GM19397 (cell line): ENCODE data around the gene RBM24.
"Not testable (repeated sequence)": the region's sequence is repeated elsewhere in the genome, so short reads cannot be mapped to it uniquely, and the experiment has no call there.

Experiments
- ATAC-seq: cut with Tn5 transposase; IDR thresholded peaks from one replicate; pipeline ENCODE4 v1.9.1; 2021; ENCODE audit warnings: mild to moderate bottlenecking, moderate library complexity; ENCODE audit not compliant: unreplicated experiment

Gene RBM24

DNA sequence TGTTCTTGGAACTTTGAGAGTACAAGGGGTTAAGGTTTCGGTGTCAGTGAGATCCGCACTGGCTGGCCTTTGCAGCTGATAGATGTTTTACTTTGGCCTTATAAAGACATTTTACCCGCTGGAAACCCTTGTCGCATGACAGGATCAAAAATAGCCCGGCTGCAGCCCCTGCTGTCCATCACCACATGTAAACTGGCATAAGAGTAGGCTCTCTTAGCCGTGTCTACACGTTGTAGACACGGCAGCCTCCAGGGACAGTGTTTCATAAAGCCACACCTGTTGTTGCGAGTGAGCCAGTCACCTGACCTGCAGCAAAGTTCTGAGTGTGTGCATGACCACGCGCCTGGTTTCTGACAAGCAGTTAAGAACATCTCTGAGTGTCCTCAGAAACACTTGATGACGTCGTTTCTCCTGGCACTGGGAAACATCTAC lies 8.5 kb downstream of the RBM24 start:
- no peak for ATAC-seq

DNA sequence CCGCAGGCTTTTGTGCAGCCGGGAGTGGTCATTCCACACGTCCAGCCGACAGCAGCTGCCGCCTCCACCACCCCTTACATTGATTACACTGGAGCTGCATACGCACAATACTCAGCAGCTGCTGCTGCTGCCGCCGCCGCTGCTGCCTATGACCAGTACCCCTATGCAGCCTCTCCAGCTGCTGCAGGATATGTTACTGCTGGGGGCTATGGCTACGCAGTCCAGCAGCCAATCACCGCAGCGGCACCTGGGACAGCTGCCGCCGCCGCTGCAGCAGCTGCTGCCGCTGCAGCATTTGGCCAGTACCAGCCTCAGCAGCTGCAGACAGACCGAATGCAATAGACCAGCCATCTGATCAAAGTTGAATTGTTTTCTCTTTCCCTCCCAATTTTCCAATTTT lies 10.6 kb downstream of the RBM24 start:
- no peak for ATAC-seq

DNA sequence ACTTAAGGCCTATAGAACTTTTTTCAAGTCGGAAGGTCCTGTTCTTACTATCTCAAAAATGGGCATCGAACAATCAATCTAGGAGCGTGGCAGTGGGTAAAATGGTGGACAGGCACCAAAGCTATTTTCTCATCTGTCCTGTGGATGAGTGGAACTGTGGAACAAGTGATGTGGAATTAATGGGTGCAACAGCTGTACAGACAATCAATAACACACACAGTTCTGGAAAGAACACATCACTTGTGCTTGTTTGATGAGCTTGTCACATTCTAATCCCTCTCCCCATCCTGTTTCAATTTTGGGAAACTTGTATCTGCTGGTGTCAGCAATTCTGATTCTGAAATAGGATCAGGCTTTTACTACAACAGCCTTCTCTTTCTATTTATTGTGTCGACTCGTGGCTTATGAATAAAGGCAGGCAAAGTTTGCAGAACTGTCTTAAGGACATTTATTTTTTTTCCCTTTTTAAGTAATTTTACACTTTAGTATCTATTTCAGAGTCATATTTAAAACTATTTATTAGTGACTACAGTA lies 11.5 kb downstream of the RBM24 start:
- no peak for ATAC-seq

DNA sequence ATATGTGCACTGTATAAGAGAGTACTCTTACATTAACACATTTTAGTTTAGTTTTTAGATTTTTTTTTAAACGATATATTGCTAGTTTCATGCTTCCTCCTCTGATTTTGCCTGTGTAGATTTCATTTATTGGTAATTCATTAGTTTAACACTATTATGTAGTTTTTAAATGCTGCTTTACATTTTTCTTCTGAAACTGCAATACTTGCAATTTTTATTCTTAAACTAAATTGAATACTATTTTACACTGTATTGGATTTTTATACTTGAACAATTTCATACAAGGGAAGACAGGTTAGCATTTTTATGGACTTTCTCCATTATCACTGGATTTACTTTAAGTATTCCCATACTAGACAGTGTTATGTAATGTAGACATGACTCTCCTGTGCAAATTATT lies 12.2 kb downstream of the RBM24 start:
- ATAC-seq: no peak

DNA sequence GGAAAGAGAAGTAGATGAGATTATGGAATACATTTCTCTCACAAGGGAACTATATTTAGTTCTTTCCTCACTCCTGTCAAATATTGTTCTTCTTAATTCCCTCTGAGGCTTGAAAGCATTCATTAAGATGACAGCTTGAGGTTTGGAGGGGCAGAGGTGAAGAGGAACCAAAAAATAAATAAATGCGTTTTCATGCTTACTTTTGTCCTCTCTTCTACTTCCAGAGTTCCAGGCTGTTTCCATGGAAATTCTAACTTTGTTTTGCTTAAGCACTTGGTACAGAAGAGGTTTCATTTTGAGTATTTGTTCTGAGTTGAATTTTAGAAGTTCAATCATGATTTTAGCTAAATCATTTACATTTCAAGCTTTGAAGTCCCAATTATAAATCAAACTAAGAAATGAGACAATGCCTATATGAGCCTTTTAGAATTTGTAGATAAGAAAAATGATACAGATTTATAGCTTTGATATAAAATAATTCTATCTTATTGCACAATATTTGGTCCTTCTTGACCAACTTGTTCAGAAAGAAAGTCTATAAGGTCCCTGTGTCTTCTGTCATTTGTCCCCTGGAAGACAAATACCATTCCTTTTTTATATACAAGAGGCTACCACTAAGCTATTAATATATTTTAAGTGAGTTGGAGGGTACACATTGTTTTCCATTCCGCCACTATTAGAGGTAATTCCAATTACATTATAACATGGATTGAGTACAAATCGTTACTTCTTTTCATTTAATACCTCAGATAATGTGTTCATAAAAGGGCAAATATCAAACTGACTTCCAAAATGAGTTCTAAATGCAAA lies 16.3 kb downstream of the RBM24 start:
- ATAC-seq: no peak

DNA sequence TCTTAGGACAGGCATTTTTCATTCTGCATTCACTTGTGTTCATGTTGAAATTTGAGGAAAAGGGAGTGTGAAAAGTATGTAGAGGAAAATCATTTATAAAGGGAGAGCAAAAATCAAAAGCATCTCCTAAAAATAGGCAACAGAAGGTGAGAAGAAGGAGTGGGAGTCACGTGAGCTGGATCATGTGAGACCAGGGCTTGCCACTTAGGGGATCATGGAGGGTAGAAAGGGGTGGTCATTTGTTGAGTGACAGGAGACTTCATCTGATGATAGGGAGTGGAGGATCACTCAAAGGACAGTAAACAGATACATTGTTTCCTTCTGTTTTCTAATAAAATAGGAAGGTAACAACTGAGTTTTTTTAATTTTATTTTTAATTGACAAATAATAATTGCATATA lies 17.1 kb downstream of the RBM24 start:
- no peak for ATAC-seq

DNA sequence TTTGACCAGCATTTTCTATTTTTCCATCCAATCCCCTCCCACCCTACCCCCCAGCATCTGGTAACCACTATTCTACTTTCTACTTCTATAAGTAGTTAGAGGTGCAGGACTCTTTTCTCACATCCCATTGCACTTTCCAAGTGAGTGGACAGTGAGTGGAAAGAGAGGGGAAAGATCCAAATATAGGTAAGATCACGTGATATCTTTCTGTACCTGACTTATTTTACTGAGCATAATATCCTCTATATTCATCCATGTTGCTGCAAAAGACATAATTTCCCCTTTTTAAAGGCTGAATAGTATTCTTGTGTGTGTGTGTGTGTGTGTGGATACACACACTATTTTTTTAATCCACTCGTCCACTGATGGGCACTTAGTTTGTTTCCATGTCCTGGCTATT lies 18.1 kb downstream of the RBM24 start:
- ATAC-seq: no peak

DNA sequence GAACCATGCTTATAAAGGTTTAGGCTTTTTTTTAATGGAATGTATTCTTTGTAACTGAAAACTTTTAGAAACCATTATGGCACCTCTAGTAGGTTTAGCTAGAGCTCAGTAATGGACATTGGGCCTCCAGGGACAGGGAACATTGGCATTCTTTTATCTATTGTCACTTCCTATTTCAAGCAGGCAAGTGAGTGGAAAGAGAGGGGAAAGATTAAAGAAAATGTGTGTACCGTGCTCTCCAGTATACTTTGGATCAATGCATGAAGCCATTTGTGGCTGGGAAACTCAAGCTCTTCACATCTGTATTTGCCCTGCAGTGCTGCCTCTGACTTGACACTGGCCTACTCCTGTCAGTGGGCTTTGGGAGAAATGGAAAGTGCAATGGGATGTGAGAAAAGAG lies 18.6 kb downstream of the RBM24 start:
- ATAC-seq: no peak

DNA sequence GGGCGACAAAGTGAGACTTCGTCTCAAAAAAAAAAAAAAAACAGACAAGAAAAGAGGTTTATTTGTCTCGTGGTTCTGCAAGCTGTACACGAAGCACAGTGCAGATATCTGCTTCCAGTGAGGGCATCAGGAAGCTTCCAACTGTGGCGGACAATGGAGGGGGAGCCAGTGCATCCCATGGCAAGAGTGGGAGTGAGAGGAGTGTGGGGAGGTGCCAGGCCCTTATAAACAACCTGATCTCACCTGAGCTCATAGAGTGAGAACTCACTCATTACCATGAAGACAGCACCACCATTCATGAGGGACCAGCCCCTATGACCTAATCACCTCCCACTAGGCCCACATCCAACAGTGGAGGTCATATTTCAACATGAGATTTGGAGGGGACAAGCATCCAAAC lies 19.5 kb downstream of the RBM24 start:
- no peak for ATAC-seq

DNA sequence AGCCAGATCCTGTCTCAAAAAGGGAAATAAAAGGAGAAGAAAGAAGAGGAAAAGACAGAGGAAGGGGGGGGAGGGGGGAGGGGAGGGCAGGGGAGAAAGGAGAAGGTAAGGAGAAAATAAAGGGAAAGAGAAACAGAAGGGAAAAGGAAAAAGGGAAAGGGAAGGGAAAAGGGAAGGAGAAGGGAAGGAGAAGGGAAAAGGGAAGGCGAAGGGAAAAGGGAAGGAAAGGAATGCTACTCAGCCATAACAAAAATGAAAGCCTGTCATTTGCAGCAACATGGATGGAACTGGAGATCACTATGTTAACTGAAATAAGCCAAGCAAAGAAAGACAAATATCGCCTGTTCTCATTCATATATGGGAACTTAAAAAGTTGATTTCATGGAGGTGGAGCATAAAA lies 22.3 kb downstream of the RBM24 start:
- no peak for ATAC-seq

DNA sequence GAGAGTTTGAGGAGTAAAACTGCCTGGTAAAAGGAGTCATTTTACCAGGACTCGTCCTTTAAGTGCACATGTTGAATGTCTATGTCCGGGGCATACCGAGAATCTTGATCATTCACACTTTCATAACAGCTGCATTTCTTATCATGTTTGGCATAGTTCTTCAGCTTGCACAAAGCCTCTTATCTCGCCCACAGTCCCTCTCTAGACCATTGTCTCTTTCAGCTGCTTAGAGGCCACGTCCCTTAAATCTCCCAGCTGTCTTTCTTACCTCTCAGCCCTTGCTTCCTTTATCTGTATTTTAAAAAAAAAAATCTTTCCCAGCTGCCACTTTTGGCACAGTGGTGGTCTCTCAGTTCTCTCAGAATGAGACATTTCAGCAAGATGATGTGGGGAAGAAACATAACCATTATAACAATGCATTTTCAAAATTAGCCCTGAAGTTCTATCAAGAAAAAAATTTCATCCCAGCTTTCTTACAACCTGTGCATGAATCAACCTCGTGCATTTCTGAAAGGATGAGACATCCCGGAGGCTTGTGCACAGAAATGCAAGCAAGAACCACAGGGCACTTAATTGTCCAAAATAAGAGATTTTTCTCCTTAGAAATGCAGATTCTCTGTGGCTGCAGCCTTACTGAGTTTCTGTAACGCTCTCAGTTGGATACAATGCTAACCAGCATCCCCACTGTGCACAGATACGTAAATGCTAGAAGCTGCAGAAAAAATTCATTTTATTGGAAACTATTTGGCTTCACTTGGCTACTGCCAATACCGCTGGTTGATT lies 24.2 kb downstream of the RBM24 start:
- ATAC-seq: no peak

DNA sequence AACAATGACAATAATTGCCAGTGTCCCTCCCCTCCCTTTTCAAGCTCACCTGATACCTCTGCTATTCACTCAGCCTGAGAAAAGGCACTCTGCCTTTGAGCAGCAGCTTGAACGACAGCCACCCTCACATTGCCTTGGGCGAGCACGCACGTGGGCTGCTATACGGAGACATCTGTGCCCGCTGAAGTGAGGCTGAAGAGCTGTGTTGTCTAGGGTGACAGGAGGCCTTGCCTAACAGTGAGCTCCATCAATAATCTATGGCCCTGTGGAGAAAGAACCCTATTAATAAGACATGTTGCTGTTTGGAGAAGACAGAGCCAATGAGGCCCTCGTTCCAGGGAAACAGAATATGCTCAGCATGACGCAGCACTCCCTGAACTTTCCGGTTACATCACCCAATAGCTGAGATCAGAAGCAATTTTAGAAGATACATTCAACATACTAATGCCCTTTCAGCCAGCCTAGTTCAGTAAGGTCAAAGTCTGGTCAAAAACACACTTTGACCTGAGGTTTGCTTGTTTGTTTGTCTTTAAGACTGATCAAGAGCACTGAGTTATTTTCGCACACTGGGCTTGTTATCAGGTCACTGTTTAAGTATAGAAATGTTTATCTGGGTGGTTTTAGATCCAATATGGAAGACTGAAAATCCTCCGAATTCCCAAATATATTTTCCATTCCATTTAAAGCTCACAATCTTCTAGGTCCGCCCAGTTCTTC lies 30.6 kb downstream of the RBM24 start:
- no peak for ATAC-seq

DNA sequence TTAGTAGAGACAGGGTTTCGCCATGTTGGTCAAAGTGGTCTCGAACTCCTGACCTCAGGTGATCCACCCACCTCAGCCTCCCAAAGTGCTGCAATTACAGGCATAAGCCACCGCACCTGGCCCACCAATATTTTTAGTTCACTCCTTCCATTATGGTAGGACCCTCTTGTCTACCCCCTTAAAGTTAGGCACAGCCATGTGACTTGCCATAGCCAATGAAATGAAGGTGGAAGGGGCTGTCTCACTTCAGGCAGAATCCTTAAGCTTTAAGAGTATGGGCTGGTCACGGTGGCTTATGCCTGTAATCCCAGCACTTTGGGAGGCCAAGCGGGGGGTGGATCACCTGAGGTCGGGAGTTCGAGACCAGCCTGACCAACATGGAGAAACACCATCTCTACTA lies 32.1 kb downstream of the RBM24 start:
- not testable (repeated sequence) for ATAC-seq

DNA sequence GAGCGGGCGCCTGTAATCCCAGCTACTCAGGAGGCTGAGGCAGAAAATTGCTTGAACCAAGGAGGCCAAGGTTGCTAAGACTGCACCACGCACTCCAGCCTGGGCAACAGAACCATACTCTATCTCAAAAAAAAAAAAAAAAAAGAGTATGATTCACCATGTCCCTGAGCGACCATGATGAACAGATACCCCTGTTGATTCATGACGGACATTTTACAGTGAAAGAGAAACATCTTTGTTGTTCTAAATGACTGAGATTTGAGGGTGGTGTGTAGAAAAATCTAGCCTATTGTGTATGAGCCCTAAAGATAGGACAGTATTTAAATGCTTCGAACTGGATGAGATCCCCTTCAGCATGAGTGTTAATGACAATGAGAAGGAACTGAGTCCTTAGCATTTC lies 32.8 kb downstream of the RBM24 start:
- ATAC-seq: no peak

DNA sequence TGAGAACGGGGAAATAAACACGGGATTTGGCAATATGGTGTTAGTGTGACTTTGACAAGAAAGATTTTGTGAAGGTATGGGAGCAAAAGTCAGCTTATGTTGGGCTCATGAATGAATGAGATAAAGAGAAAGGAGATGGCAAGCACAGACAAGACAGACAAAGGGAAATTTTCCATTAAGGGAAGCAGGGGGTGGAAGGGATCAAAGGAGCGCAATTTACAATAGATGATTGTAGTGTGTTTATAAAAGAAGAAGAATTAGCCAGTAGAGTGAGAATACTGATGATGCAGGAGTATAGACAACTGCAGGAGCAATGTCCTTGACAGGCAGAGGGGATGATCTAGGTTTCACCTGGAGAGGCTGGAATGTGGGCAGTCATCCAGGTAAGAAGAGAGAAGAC lies 34.1 kb downstream of the RBM24 start:
- ATAC-seq: no peak

DNA sequence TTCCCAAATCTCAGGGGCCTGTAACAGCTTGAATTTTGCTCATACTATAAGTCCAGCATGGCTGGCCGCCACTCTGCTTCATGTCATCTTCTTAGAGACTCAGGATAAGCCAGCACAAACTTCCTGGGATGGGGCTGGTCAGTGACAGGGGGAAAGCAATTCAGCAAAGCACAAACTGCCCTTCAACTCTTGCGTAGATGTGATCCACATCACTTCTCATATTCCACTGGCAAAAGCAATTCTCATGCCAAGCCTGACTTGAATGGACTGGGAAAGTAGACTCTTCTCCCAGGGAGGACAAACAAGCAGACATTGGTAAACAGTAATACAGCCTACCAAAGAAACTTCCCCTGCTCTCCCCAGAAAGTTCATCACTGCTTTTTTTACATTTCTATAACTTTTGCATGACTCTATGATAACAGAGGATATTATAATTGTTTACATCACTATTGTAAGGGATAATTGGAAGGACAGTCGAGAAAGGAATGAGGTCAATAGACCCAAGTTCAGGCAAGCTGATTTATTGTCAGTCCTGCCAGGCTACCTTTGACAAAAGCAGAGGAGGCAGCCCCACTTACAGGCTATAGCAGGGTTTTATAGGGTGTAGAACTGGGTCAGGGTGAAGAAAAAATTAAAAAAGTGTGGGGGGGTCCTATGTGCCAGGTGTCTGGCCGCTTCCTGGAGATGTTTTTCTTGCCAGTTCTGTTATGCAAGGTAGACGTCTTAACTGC lies 37.4 kb downstream of the RBM24 start:
- no peak for ATAC-seq

DNA sequence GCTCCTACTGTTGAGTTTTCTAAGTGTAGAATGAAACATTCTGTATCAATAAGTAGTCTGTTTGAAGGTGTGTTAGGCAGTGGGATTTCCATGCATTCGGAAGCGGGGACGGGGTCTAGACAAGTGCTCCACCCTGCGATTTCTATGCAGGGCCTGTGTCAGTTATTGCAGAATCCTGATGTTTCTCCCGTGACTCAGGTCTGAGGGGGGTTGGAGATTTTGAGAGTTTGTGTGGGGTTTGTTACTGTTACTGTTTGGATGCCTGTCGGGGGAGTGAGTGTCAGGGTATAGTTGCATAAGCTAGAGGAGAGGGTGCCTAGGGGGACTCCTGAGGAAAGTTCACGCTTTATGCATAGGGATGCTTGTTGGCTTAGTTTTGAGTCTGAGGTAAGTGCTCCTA lies 39.1 kb downstream of the RBM24 start:
- ATAC-seq: not testable (repeated sequence)

DNA sequence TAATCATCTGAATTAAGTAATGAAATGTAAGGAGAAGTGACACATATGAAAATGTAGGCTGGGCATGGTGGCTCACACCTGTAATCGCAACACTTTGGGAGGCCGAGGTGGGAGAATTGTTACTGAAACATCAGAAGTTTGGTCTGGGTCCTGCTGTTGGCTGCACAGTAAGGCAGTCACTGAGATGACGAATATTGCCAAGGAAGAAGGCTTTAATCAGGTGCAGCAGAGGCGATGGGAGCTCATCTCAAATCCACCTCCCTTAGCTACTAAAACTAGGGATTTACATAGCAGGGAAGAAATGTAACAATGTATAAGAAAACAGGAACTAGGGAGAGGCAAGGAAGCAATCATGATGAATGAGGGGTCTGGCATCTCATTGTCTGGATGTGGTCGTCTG lies 50.1 kb downstream of the RBM24 start:
- no peak for ATAC-seq

DNA sequence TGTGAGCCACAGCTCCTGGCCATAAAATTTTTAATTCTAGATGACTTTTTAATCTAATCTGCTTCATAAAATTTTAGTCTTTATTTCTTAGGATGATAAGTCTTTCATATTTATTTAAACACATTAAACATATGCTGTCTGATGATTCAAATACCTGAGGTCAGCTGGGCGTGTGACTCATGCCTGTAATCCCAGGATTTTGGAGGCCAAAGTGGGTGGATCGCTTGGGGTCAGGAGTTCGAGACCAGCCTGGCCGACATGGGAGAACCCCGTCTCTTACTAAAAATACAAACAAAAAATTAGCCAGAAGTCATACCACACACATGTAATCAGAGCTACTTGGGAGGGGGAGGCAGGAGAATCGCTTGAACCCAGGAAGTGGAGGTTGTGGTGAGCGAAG lies 53.1 kb downstream of the RBM24 start:
- ATAC-seq: no peak

DNA sequence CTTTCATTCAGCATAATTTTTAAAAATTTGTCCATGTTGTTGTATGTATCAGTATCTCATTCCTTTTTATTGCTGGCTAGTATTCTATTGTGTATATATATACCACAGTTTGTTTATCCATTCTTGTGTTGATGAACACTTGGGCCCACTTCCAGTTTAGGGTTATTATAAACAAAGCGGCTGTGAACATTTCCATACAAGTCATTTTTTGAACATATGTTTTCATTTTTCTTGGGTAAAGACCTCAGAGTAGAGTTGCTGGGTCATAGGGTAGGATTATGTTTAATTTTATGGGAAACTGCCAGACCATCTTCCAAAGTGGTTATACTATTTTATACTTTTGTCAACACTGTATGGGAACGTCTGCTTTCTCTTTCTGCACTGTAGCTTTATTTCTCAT lies 55.3 kb downstream of the RBM24 start:
- no peak for ATAC-seq

DNA sequence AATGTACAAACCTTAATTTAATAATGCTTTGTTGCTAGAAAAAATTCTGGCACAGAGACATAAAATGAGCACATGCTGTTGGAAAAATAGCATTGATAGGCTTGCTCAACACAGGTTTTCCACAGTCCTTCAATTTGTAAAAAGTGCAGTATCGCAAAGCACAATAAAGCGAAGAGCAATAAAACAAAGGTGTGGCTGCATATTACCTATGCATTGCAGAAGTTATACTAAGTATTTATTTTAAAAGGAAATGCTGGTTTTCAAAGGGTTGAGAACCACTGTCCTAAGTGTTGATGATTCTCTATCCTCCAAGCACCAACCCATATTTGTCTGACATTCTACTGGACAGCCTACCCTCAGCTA lies 58.1 kb downstream of the RBM24 start:
- no peak for ATAC-seq
